NCI-H2029 treated with DMSO at 0.1 percent for 48 hours (cell line): Measurements from ENCODE around the gene TCF3.

Experiments used
- DNase-seq: peaks from one replicate; lab custom pipeline; 2025; lab: John Stamatoyannopoulos, UW

Gene TCF3

GRCh38 chr19:1560286-1560882 lies 92.0 kb downstream of the TCF3 start:
- no peak for DNase-seq
